Measurements from ENCODE around the gene COL4A6.
"Not testable (repeated sequence)": the region's sequence is repeated elsewhere in the genome, so short reads cannot be mapped to it uniquely, and the experiment has no call there.

Gene COL4A6

DNA sequence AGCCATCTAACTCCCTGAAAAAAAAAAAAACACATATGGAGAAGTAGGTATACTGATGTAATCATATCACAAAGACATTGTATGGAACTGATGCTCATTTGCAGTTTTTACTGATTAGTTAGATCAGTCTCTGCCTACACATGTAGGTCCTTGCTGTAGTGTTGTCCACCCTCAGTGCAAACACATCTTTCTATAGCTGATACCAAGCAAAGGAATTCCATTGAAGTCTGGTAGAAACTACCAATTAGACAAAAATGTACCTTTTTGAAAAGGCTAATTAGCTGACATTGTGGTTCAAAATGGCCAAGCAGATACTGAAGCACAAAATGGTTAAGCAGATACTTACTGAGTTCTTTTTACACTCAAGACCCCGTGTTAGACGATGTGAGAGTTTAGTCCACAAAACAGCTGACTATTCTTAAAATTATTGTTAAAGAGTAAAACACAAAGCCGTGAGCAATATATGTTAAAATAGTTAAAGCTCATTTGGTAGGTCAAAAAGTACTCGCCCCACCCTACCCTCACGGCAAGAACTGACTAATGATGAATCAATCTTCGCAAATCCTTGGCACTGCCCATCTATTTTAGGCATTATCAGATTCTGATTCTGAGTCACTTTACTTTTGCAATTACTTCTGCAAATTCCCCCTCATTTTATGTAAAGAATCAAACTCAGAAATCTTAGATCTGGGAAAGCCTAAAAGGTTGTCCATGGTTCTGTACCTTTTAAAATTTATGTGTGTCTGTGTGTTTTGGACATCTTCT is 40.4 kb downstream of the COL4A6 start:
- no peak for DNase-seq

DNA sequence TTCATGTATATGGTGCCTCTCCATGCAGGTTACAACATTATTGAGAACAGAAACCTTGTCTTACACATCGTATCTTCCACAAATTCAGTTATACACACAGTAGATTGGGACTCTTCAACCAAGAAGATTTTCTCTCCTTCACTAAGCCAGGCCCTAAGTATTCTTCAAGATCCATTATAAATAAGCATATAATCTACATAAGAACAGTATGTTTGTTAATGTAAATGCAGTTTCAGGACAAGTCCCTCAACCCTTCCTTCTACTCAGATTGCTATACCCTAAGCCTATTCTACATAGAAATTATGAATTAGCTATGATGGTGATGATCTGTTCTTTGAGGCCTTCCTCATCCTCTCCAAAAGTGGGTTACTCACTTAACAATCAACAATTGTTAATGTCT is 41.2 kb downstream of the COL4A6 start:
- no peak for DNase-seq

DNA sequence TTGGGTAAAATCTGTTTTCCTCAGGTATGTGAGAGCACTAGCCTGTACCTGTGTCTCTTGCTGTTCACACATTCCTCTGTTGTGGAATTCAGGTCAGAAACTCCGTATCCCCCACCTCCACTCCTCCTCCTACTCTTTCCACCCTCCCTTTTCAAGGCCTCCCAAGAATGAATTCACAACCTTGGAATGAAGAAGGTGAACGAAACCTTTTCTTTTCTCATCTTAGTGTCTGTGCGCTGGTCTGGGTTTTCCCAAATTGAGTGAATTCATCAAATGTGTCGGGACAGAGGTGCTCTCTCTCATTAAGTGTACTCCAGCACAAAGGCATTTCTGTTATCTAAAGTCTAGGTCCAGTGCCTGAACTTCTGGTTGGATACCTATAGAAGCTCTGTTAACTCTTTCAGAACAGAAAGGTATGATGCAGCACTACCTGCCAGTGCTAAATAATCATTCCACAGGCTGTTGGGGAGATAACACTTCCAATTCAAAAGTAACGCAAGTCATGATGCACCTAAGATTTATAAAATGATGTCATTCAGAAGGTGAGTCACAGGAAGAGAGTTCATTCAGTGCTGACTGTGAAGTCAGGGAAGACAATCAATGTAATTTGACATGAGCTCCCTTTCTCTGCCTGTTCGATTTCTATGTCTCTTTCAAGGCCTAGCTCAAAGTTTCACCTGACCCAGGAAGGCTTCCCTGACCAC is 41.9 kb downstream of the COL4A6 start:
- no peak for DNase-seq

DNA sequence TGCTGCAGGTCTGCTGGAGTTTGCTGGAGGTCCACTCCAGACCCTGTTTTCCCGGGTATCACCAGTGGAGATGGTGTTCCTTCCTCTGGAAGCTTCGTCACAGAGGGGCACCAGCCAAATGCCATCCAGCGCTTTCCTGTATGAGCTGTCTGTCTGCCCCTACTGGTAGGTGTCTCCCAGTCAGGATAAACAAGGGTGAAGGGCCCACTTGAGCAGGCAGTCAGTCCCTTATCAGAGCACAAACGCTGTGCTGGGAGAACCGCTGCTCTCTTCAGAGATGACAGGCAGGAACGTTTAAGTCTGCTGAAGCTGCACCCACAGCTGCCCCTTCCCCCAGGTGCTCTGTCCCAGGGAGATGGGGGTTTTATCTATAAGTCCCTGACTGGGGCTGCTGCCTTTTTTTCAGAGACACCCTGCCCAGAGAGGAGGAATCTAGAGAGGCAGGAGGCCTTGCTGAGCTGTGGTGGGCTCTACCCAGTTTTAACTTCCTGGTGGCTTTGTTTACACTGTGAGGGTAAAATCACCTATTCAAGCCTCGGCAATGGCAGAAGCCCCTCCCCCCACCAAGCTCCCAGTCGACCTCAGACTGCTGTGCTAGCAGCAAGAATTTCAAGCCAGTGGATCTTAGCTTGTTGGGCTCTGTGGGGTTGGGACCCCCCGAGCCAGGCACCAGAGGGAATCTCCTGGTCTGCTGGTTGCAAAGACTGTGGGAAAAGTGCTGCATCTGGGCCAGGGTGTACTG is 47.1 kb downstream of the COL4A6 start:
- not testable (repeated sequence) for DNase-seq

DNA sequence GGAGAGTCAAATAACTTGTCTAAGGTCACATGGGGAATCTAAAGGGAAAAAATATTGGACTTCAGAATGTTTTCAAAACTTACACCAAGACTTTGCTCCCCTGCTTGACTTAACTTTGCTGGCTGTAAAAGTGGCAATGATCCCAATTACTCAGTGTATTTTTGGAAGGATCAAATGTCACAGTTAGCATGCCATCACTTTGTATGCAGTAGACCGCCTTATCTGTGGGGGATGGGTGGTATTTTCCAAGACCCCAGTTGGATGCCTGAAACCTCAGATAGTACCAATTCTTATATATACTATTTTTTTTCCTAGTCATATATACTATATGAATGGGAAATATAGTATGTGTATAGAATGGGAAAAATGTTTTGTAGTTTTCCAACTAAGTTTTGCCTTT is 53.4 kb downstream of the COL4A6 start:
- DNase-seq: no peak

DNA sequence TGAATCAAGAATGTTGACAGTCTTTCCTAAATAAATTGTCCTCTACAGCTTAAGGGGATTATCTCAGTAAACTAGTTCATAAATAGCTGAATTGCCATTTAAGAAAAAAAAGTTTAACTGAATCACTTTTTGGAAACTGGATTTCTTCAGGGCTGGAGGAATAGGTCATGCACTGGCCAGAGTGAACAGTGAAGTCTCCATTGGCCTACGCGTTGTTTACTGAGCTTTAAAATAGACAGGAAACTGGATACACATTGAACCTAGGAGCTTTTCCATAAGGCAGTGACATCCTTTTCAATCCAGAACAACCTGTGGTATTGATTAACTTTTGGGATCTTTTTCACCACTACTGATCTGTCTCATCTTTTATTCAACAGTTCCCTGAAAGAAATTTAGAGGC is 58.0 kb downstream of the COL4A6 start:
- no peak for DNase-seq

DNA sequence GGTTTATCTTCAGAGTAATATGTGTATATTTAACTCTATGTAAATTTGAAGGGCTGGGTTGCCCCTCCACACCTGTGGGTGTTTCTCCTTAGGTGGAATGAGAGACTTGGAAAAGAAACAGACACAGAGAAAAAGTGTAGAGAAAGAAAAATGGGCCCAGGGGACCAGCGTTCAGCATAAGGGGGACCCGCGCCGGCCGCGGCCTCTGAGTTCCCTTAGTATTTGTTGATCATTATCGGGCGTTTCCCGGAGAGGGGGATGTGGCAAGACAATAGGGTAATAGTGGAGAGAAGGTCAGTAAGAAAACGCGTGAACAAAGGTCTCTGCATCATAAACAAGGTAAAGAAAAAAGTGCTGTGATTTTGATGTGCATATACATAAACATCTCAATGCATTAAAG is 61.4 kb downstream of the COL4A6 start:
- not testable (repeated sequence) for DNase-seq

DNA sequence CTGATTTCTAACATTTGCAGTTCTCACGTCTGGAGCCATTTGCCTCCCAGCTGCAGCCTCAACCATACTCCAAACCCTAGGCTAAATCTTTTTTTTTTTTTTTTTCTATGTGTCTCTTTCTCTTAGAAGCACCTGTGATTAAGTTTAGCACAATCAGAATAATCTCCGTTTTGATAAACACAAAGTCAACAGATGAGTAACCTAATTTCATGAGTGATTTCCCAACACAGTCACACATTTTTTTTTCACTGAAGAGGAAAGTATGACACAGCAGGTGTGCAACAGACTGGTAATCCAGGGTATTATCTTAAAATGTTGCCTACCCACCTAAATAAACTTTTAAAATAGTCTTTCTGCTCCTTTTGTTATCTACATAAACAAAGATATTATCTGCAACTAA is 62.6 kb downstream of the COL4A6 start:
- not testable (repeated sequence) for DNase-seq

DNA sequence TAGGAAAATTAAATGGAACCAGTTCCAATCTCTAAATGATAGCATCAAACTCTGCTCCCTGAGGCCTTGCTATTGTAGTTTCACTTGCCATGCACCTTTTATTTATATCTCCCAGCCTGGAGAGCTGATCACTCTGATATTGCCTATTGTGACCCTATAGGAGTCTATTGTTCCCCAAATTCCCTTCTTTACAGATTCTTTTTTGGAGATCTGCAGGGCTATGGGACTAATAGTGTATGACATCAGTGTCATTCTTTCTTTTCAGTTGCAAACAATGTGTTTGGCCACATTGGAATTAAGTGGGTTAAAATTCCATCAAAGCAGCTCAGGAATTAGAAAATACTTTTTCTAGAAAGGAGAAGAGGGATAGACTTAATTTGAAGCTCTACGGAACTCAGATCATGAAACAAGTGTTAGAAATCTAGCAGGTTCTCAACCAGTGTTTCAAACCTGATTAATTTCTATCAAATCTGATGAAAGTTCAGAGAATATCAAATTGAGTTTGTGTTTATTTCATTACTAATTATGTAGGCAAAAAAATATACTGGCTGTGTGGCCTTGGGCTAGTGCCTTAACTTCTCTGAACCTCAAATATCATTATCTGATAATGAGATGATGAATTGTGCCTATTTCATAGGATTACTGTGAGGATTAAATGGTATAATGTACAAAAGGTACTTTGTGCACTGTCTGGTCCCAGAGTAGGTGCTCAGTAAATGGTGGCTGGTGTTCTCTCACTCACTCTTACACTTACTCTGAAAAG is 71.4 kb downstream of the COL4A6 start:
- no peak for DNase-seq

DNA sequence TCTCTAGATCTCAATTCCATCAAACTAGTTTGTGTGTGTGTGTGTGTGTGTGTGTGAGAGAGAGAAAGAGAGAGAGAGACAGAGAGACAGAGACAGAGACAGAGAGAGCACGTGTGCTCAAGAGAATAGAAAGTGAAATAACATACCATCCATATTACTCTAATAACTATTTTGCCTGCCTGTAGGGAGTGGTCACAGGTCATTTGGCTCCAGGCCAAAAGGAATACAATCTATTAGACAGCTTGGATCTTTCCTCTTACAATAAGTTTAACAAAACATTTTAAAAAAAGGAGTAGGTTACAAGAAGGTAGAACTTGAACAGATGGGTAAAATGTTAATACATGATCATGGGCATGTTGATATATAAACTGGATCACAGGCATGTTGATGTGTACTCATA is 76.2 kb downstream of the COL4A6 start:
- DNase-seq: no peak

DNA sequence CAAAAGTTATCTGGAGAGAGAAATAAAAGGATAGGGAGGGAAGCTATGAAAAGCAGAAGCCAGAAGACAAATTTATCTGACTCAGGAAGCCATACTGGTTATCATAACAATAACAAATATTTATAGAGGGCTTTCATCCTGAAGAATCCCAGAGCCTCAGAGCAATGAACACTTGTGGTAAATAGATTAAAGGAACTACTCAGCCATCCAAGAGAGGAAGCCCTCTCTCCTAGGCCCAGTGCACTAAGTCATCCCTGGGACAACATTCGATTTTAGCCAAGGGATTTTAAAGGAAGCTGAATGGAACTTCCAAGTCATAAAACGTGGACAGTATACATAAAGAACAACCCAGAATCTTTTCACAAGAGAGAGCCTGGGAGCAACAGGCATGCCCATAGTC is 76.9 kb downstream of the COL4A6 start:
- DNase-seq: no peak

DNA sequence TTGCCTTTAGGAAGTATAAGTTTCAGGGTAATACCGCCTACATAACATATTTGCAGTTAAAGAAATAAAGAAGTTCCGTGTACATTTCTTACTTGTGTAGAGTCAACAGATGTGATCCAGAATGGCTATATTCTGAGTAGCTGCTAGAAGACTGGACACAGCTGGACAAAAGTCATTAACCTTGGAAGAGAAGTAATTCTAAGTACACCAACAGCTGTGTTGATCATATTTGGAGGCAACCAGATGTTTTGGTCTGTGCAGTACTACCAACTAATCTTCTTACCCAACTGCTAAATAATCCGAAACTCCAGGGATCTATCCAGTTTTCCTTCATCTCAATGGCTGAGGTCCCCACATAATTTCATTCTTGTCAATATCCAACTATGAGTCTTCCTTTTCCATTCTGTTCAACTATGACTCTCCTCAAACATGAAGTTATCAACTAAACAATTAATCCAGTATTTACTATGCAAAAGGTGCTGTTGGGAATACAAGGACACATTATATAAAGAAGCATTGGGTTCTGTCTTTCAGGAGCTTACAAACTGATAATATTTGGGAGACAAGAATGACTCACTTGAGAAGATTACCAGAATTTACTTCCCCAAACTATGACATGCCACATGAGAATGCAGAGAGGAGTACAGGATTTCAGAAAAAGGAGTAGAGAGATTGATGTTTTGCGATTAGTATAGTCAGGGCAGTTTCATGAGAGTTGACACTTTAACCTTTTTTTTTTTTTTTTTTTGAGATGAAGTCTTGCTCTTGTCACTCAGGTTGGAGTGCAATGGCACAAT is 78.2 kb downstream of the COL4A6 start:
- DNase-seq: no peak

DNA sequence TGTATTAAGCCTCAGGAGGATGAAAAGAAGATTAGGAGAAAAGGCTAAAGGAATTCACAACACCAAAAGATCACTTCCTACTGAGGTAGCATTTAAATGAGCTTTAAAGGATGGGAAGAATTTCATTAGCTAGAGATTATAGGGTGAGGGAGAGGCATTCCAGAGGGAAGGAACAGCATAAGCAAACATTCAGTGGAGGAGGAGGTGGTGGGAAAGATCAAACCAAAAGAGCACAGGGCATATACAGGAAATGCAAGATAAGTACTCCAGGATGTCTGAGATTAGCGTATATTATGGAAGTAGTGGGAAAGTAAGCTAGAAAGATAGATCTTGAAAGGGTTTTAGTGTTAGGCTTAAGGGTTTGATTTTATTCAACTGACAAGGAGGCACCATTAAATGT is 84.8 kb downstream of the COL4A6 start:
- no peak for DNase-seq

DNA sequence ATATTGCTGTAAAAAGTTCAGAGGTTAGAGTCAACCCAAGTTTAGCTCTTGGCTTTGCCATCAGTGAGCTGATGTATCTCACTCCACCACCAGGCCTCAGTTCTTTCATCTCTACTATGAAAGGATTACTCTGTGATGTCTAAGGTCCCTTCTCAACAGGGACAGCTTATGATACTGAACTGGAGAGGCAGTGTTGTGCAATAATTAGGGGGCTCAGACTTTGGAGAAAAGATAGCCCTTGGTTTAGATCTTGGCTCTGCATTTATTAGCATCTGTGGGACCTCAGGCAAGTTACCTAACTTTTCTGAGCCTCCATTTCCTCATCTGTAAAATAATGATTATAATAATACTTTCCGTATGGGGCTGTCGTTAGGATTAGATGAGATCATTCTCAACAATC is 89.0 kb downstream of the COL4A6 start:
- DNase-seq: no peak

DNA sequence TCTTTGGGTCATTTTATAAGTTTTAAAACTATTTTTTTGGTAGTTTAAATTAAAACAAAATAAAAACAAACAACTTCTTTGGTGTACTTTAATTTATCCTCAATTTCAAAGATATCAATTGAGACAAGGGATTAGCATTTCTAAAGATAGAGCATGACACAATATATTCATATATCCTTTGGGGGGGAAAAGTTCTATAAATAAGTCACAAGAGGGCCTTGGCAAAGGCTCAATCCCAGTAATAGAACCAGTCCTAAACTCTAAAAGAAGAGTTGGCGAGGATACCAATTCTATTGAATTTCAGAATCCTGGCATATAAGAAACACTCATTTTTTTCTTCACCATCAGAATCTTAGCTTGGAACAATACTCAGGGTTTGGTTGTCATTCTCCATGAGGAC is 89.7 kb downstream of the COL4A6 start:
- no peak for DNase-seq

DNA sequence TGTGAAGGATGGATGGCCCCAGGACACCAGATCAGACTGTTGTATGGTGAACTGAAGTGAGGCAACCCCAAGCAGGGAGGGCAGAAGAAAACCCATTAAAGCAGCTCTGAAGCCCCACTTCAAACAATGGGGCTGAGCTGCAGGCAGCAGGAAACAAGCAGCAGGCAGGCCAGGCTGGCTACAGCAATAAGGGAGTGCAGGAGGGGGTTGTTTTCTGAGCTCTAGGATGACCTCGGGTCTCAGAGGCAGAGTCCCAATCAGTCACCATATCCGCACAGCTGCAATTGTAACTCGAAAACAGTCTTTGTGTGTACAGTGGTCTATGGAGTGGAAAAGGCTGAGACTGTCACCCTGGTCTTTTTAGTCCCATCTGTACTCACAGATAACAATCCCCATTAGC is 90.4 kb downstream of the COL4A6 start:
- DNase-seq: no peak

DNA sequence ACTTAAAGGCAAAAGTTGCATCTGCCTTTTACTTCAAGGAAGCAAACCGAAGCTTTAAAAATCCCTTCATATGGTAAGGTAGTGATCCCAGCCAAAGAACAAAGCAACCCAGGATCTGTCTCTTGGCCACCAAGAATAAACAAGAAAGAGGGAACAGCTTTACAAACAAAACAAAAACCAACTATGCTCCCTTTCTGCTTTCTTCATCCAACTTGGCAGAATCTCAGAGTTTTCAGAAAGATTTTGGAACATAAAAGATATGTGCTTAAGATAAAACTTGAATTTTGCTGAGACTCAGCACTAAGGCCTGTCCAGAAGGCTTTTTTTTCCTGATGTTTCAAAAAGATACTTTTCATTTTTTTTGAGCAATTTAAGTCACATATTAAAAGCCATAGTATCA is 94.0 kb downstream of the COL4A6 start:
- DNase-seq: no peak

DNA sequence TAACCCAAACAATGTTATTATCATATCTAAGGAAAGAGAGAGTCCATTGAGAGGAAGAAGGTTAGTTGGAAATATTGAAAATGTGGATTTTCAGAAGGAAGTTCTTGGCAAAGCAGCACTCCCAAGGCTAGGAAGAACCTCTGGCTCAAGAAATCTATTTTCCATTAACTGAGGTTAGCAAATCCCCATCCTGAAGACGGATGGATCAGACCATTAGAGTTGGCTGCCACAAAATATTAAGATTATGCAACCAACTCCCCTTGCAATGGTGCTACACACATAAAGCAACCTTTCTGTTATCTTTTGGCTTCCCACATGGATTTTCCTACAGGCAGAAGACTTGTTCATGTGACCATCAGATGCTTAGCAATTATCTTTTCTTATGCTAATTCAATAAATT is 96.3 kb downstream of the COL4A6 start:
- DNase-seq: no peak

DNA sequence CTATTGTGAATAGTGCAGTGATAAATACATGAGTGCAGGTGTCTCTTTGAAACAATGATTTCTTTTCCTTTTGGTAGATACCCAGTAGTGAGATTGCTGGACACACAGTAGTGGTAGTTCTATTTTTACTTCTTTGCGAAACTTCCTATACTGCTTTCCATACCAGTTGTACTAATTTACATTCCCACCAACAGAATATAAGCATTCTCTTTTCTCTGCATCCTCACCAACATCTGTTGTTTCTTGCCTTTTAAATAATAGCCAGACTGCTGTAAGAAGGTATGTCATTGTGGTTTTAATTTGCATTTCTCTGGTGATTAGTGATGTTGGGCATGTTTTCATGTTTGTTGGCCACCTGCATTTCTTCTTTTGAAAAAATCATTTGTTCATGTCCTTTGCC is 105.9 kb downstream of the COL4A6 start:
- DNase-seq: no peak

DNA sequence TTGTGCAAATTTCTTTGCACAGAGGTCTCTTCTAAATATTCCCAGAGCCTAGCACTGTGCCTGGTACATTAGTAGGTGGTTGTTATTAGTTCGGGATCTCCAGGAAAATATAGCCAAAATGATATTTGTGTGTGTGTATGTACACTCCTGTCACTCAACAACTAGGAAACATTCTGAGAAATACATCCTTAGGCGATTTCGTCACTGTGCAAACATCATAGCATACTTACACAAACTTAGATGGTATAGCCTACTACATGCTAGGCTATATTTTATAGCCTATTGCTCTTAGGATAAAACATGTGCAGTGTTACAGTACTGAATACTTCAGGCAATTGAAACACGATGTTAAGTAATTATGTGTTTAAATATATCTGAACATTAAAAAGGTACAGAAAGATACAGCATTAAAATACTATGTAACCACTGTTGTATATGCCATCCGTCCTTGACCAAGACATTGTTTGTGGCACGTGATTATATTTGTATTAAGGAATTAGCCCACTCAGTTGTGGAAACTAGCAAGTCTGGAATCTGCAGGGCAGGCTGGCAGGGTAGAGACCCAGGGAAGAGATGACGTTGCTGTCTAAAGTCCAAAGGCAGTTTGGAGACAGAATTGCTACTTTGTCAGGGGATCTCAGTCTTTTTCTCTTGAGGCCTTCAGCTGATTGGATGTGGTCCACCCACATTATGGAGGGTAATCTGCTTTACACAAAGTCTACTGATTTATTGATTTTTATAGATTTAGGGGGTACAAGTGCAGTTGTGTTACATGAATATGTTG is 106.9 kb downstream of the COL4A6 start:
- DNase-seq: no peak

DNA sequence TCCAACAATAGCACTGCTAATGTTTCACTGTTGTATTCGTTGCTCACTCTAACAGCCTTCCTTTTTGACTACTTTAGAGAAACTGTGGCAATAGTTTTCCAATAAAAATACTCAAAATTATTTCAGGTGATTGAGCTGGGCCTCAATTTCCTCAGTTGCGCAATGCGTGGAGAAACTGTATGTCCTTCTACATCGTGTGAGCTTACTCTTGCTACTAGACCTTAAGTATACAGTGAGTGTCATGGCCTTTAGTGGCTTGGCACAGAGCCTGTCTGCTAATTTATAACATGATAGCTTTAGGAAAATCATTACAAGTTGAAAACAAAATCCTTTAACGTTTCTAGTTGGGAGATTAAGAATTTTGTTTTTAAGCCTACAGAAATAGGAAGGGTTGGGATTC is 114.5 kb downstream of the COL4A6 start:
- no peak for DNase-seq

DNA sequence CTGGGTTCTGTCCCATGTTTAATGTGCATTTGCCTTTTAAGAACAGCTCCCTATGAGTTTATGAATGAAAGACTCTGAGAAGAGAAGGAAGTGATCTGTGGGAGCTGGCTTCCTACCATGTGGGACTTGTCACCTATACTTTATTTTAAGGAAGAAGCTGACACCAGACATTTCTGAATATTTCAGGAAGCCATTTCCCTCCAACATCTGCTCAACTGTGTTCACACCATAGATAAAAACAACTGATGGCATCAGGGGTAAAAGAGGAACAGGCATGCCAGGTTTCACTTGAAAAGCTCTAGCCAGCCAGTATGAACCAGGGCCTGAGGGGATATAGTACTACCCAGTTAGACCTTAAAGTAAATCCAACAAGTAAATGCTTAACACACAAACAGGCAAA is 116.0 kb downstream of the COL4A6 start:
- DNase-seq: no peak

Measured in activated naive CD4-positive, alpha-beta T cell treated with Interleukin-2 at 50 U/mL for 16 hours (primary cell).